ENCODE data around the gene VPS35L.

GRCh38 chr16:19705843-19706242 is 150.3 kb downstream of the VPS35L start:
- TF ChIP-seq CEBPB (IDR thresholded peaks at IDR 0.05; ENCODE audit: borderline replicate concordance in 1 of 2, low read depth in 2 of 2, low read length in 2 of 2), result no peak
- no peak for TF ChIP-seq CTCF (IDR thresholded peaks at IDR 0.05 in 2 of 3, conservative IDR thresholded peaks at IDR 0.05 in 1 of 3; ENCODE audit: control insufficient read depth in 2 of 3, extremely low read depth in 1 of 3, insufficient read depth in 1 of 3, low read depth in 3 of 3, low read length in 3 of 3)
